CD4-positive, CD25-positive, alpha-beta regulatory T cell (primary cell): ENCODE measurements around the gene NOL4L. TPM values are rescaled to one million over a fixed set of nuclear protein-coding genes. Genes with fewer than 3 reads are reported as not detected.

Experiments
- ATAC-seq, 2 donors: fragments of 150-1000 bp; cut with Tn5 transposase; one replicate each; pipeline ENCODE4 v1.10.0; 2021; ENCODE audit warnings: low read depth in 2 of 2, moderate number of reproducible peaks in 2 of 2, moderate library complexity in 1 of 2
- DNase-seq, 3 donors: peaks; one replicate each; pipeline versions ENCODE4 v3.0.0 to v3.0.0-alpha.2; 2012 to 2022; ENCODE audit warnings: mixed read lengths in 1 of 3
- H3K27ac ChIP-seq: one replicate; pipeline ENCODE4 v1.7.0; 2013; ENCODE audit warnings: mild to moderate bottlenecking, low read length; ENCODE audit not compliant: insufficient read depth, poor library complexity, severe bottlenecking
- H3K27me3 ChIP-seq: one replicate; pipeline ENCODE4 v1.7.0; 2013; ENCODE audit warnings: low read length; ENCODE audit not compliant: control insufficient read depth, insufficient read depth
- H3K36me3 ChIP-seq: one replicate; pipeline ENCODE4 v1.7.0; 2013; ENCODE audit warnings: mild to moderate bottlenecking, low read length, moderate library complexity; ENCODE audit not compliant: control insufficient read depth, insufficient read depth
- H3K4me1 ChIP-seq: 2 replicates; pipeline ENCODE4 v1.7.0; 2013; ENCODE audit warnings: mild to moderate bottlenecking, low read length; ENCODE audit not compliant: insufficient read depth, control insufficient read depth, poor library complexity, severe bottlenecking
- H3K4me3 ChIP-seq: one replicate; pipeline ENCODE4 v1.7.0; 2013; ENCODE audit warnings: low read depth, mild to moderate bottlenecking, low read length, moderate library complexity
- H3K9me3 ChIP-seq, 2 experiments: 1 replicate in 1 of 2; 2 replicates in 1 of 2; pipeline ENCODE4 v1.7.0; 2013; ENCODE audit warnings: low read length in 2 of 2, mild to moderate bottlenecking in 1 of 2, moderate library complexity in 1 of 2; ENCODE audit not compliant: control insufficient read depth in 2 of 2
- H3K27ac Mint-ChIP-seq, 3 donors: one replicate each; pipeline ENCODE4 v1.8.0; 2020 to 2022; ENCODE audit warnings: mild to moderate bottlenecking in 3 of 3, mixed read lengths in 3 of 3, moderate library complexity in 2 of 3
- H3K27me3 Mint-ChIP-seq: one replicate; pipeline ENCODE4 v1.8.0; 2022; ENCODE audit warnings: mild to moderate bottlenecking, mixed read lengths
- H3K36me3 Mint-ChIP-seq: one replicate; pipeline ENCODE4 v1.8.0; 2020; ENCODE audit warnings: mixed read lengths
- H3K4me1 Mint-ChIP-seq, 4 donors: one replicate each; pipeline ENCODE4 v1.8.0; 2020 to 2022; ENCODE audit warnings: mixed read lengths in 4 of 4, mild to moderate bottlenecking in 1 of 4
- H3K4me3 Mint-ChIP-seq, 4 donors: one replicate each; pipeline ENCODE4 v1.8.0; 2020 to 2022; ENCODE audit warnings: mild to moderate bottlenecking in 4 of 4, mixed read lengths in 4 of 4, moderate library complexity in 3 of 4
- H3K9me3 Mint-ChIP-seq, 7 donors: one replicate each; pipeline ENCODE4 v1.8.0; 2020 to 2022; ENCODE audit warnings: mixed read lengths in 7 of 7, mild to moderate bottlenecking in 3 of 7, moderate library complexity in 2 of 7
- polyA plus RNA-seq, 4 donors: library from polyadenylated mRNA; unstranded; fragments of 300-500 nt; fragmentation: Illumina TruSeq; gene quantifications; one replicate each; pipeline ENCODE4 v1.2.3, GENCODE V29; 2021
- total RNA-seq: library from RNA; stranded (reverse); gene quantifications from one replicate; pipeline ENCODE4 v1.2.3, GENCODE V29; 2022

Gene NOL4L
- total and polyA plus RNA-seq, 5 donors from 2014 or later, result 7.1 to 84.8 (median 10.8) TPM

GRCh38 chr20:32543570-32544259 is 41.4 kb downstream of the NOL4L start:
- Histone ChIP-seq H3K36me3 (no peaks in the 10 kb centered on the region), H3K27me3 (no peaks in the 10 kb centered on the region), H3K4me1 (peaks cover 69% of the 10 kb centered on the region), H3K27ac (peak overlapping the region; percentile 94), H3K9me3 (no peaks in the 10 kb centered on the region), H3K4me3 (no peak overlapping the region)
- peak overlapping the region; percentile 95 to 98 (median 96) for H3K27ac Mint-ChIP-seq
- peak overlapping the region in 2 of 4 donors; percentile 65 to 69 for H3K4me3 Mint-ChIP-seq
- DNase-seq, result no peak
- peaks cover 5% of the 10 kb centered on the region for H3K27me3 Mint-ChIP-seq
- peaks cover 16 to 99% (median 65%) of the 10 kb centered on the region in 4 donors for H3K4me1 Mint-ChIP-seq
- no peaks in the 10 kb centered on the region for H3K9me3 Mint-ChIP-seq
- peaks cover 21% of the 10 kb centered on the region for H3K36me3 Mint-ChIP-seq
- no peak for ATAC-seq

- Histone ChIP-seq H3K27ac (peak overlapping the region; percentile 94), H3K36me3 (no peaks in the 10 kb centered on the region), H3K9me3 (no peaks in the 10 kb centered on the region), H3K4me3 (no peak overlapping the region), H3K4me1 (peaks cover 78% of the 10 kb centered on the region), H3K27me3 (no peaks in the 10 kb centered on the region)
- ATAC-seq (no peak), DNase-seq (no peak)
- Mint-ChIP-seq H3K27me3 (peaks cover 5% of the 10 kb centered on the region), H3K4me1 (peaks cover 11 to 96% (median 56%) of the 10 kb centered on the region in 4 donors), H3K36me3 (peaks cover 18% of the 10 kb centered on the region), H3K4me3 (peak overlapping the region in 2 of 4 donors; percentile 60 to 79), H3K27ac (peak overlapping the region; percentile 96 to 98 (median 96)), H3K9me3 (no peaks in the 10 kb centered on the region)
These were observed 42.9 kb downstream of the NOL4L start for GRCh38 chr20:32542259-32542615.

- peak overlapping the region in 3 of 4 donors; percentile 31 to 90 (median 64) for H3K4me3 Mint-ChIP-seq
- no peaks in the 10 kb centered on the region for H3K9me3 Mint-ChIP-seq
- H3K27ac Mint-ChIP-seq, result peak overlapping the region; percentile 96 to 100 (median 98)
- Histone ChIP-seq H3K4me3 (peak overlapping the region; percentile 11), H3K27me3 (no peaks in the 10 kb centered on the region), H3K27ac (peak overlapping the region; percentile 94), H3K4me1 (peaks cover 81% of the 10 kb centered on the region), H3K36me3 (no peaks in the 10 kb centered on the region), H3K9me3 (no peaks in the 10 kb centered on the region)
- H3K36me3 Mint-ChIP-seq, result peaks cover 18% of the 10 kb centered on the region
- ATAC-seq (no peak), DNase-seq (no peak)
- H3K4me1 Mint-ChIP-seq, result peaks cover 5 to 93% (median 54%) of the 10 kb centered on the region in 4 donors
- H3K27me3 Mint-ChIP-seq, result peaks cover 5% of the 10 kb centered on the region
These were observed 43.5 kb downstream of the NOL4L start for GRCh38 chr20:32541323-32542258.

GRCh38 chr20:32539817-32540675 is 45.1 kb downstream of the NOL4L start:
- DNase-seq (peak; percentile 54 to 93 (median 78)), ATAC-seq (peak; percentile 55 to 61)
- peak overlapping the region; percentile 94 for H3K27ac ChIP-seq
- peak overlapping the region; percentile 67 for H3K4me3 ChIP-seq
- no peaks in the 10 kb centered on the region for H3K36me3 ChIP-seq
- Mint-ChIP-seq H3K36me3 (peaks cover 15% of the 10 kb centered on the region), H3K4me3 (peak overlapping the region; percentile 84 to 98 (median 88)), H3K27me3 (peaks cover 10% of the 10 kb centered on the region), H3K4me1 (peaks cover 14 to 88% (median 55%) of the 10 kb centered on the region in 4 donors), H3K27ac (peak overlapping the region; percentile 96 to 100 (median 98)), H3K9me3 (no peaks in the 10 kb centered on the region)
- H3K9me3 ChIP-seq, result no peaks in the 10 kb centered on the region
- peaks cover 89% of the 10 kb centered on the region for H3K4me1 ChIP-seq
- H3K27me3 ChIP-seq, result no peaks in the 10 kb centered on the region

- H3K4me3 ChIP-seq, result peak overlapping the region; percentile 49
- H3K36me3 Mint-ChIP-seq, result peaks cover 15% of the 10 kb centered on the region
- H3K4me1 ChIP-seq, result peaks cover 90% of the 10 kb centered on the region
- H3K9me3 ChIP-seq, result no peaks in the 10 kb centered on the region
- H3K4me1 Mint-ChIP-seq, result peaks cover 19 to 88% (median 53%) of the 10 kb centered on the region in 4 donors
- no peaks in the 10 kb centered on the region for H3K9me3 Mint-ChIP-seq
- no peaks in the 10 kb centered on the region for H3K36me3 ChIP-seq
- ATAC-seq (no peak), DNase-seq (peak in 1 of 3 donors; percentile 75)
- peak overlapping the region; percentile 96 to 100 (median 98) for H3K27ac Mint-ChIP-seq
- H3K27me3 Mint-ChIP-seq, result peaks cover 10% of the 10 kb centered on the region
- H3K27me3 ChIP-seq, result no peaks in the 10 kb centered on the region
- peak overlapping the region; percentile 94 for H3K27ac ChIP-seq
- H3K4me3 Mint-ChIP-seq, result peak overlapping the region; percentile 84 to 98 (median 88)
These were observed 45.9 kb downstream of the NOL4L start for GRCh38 chr20:32539026-32539816.

GRCh38 chr20:32538526-32538939 is 46.6 kb downstream of the NOL4L start:
- peak overlapping the region; percentile 96 to 100 (median 98) for H3K27ac Mint-ChIP-seq
- H3K27ac ChIP-seq, result peak overlapping the region; percentile 94
- no peaks in the 10 kb centered on the region for H3K27me3 ChIP-seq
- peaks cover 90% of the 10 kb centered on the region for H3K4me1 ChIP-seq
- H3K4me3 ChIP-seq, result no peak overlapping the region
- peaks cover 19 to 88% (median 54%) of the 10 kb centered on the region in 4 donors for H3K4me1 Mint-ChIP-seq
- peaks cover 10% of the 10 kb centered on the region for H3K27me3 Mint-ChIP-seq
- H3K4me3 Mint-ChIP-seq, result peak overlapping the region; percentile 78 to 91 (median 88)
- no peaks in the 10 kb centered on the region for H3K9me3 ChIP-seq
- H3K36me3 Mint-ChIP-seq, result peaks cover 11% of the 10 kb centered on the region
- ATAC-seq (no peak), DNase-seq (peak; percentile 20 to 58 (median 46))
- H3K36me3 ChIP-seq, result no peaks in the 10 kb centered on the region
- H3K9me3 Mint-ChIP-seq, result no peaks in the 10 kb centered on the region
